GM08714 (cell line): ENCODE results near the gene PPP4C.
"Not testable (repeated sequence)": the region's sequence is repeated elsewhere in the genome, so short reads cannot be mapped to it uniquely, and the experiment has no call there.

ENCODE experiments used
- H3K4me3 ChIP-seq: fragments of 200-500 bp; sonication (Bioruptor generic); 2 replicates; pipeline ENCODE4 v1.5.1; 2014; ENCODE audit warnings: mild to moderate bottlenecking, low read length, inconsistent platforms
- ZNF274 ChIP-seq: IDR thresholded peaks from 2 replicates; pipeline ENCODE4 v1.6.1; 2012; ENCODE audit warnings: mild to moderate bottlenecking, low read depth, low read length

Gene PPP4C

GRCh38 chr16:30075503-30076275 lies at the start of gene PPP4C:
TSS of gene PPP4C (plus strand) at chr16:30075994. CDS start at chr16:30076378, 384 bp downstream.
- peak within 1 kb of the TSS; percentile 80 for H3K4me3 ChIP-seq
- no peak for TF ChIP-seq ZNF274

DNA sequence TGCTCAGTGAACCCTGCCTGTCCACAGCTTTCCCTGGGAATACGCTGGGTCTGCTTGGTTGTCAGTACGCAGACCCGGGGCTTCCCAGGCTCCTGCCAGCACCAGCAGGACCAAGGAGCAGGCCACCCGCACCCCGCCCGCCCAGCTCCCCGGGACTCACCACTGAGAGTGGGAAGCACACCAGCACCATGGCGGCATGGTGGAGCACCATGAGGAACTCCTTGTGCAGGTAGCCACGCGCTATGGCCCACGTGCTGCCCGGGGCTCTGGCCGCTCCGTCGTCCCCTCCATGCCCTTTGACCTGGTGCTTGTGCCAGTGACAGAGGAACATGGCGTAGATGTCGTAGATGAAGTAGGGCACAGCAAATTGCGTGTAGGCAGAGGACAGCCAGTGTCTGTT lies 49.3 kb upstream of the PPP4C start:
- H3K4me3 ChIP-seq: no peak overlapping the region
- no peak for TF ChIP-seq ZNF274

- no peak for TF ChIP-seq ZNF274
- no peak overlapping the region for H3K4me3 ChIP-seq
Measured at GRCh38 chr16:30027588-30028437, 48.0 kb upstream of the PPP4C start.

DNA sequence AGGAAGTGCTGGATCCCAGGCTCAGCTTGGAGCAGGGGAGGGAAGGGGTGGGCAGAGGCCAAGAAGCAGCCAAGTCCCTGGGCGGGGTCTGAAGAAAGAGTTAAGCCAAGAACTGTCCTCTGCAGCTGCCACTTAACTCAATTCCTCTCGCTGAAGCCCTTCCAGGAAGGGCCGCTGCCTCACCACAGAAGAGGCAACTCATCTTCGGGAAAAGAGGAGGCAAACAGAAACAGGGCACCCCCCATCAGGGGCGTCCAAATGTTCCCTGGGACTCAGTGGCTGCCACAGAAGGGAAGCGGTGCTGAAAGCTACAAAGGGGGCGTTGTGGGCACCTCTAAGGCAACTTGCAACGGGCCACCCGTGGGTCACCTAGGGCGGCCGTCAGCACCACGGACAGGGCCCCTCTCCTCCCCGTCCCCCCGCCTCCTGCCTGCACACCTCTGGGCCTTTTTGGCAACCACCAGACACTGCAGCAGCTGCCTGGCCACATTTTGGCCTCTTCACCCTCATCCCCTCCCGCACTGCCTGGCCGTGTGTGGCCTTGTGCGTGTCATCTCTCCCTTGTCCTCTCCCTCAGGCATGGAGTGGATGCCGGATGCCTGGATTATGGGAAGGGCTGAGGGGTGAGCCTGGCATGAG lies 47.2 kb upstream of the PPP4C start:
- no peak overlapping the region for H3K4me3 ChIP-seq
- TF ChIP-seq ZNF274: no peak

GRCh38 chr16:30030011-30030685 lies 45.6 kb upstream of the PPP4C start:
- no peak overlapping the region for H3K4me3 ChIP-seq

DNA sequence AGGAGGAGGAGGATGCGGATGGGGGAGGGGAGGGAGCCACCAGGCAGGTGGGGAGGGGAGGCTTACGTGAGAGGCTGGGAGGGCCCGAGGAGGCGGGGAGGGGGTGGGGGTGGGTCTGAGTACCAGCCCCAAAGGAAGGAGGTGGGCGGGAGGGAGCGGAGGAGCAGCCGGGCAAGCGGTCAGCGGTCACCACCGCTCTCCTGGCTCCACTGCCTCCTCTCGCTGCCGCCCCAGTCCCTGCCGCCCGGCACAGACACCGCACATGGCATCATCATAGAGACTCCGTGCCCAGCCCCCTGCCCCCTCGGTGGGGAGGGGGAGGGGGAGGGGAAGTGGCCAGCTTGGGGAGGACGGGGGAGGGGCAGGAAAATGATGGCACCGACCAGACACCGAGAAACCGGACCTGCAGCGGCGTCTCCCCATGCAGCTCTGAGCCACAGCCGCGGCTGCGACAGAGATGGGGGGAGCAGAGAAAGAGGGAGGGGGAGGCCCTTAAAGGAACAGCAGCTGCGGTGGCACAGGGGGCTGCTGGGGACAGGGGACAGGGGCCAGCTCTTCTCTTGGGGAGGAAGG lies 44.9 kb upstream of the PPP4C start, which contains the start of gene TLCD3B:
TLCD3B (minus strand) TSS at position 431 of the 573 bp plus-strand sequence. CDS start 744 bp downstream, outside the sequence.
- no peak within 1 kb of the TSS for H3K4me3 ChIP-seq
- TF ChIP-seq ZNF274: no peak

More at GRCh38 chr16:30030011-30030685, 45.6 kb upstream of the PPP4C start:
- no peak for TF ChIP-seq ZNF274

- no peak for TF ChIP-seq ZNF274
- H3K4me3 ChIP-seq: no peak overlapping the region
Measured at GRCh38 chr16:30031477-30031918, 44.3 kb upstream of the PPP4C start.

DNA sequence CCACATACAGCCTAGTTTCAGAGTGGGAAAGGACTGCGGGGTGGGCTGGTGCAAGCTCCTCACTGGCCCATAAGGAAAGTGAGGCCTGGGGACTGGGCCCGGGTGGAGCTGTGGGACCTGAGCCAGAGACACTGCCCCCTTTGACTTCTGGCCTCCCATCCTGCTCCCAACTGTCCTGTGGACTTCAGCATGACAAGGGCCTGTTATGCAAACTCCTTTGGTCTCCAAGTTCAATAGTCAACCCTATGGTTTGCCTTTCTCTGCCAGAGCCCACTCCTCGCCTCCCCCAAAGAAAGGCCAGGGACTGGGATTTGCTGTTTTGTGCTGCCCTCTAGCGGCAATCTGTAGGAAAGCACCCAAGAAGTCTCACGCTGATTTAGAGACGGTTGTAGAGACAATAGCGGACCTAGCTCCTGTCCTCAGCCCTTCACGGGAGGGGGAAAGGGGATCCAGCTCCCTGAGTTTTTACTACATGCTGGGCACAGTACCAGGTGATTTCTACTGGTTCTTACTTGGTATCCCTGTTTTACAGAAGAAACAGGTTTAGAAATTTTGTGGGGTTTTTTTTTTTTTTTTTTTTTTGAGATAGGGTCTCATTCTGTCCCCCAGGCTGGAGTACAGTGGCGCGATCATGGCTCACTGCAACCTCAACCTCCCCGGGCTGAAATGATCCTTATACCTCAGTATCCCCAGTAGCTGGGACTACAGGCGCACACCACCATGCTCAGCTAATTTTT lies 43.5 kb upstream of the PPP4C start:
- H3K4me3 ChIP-seq: no peak overlapping the region
- TF ChIP-seq ZNF274: no peak

GRCh38 chr16:30033270-30033669 lies 42.5 kb upstream of the PPP4C start:
- TF ChIP-seq ZNF274: no peak
- no peak overlapping the region for H3K4me3 ChIP-seq

DNA sequence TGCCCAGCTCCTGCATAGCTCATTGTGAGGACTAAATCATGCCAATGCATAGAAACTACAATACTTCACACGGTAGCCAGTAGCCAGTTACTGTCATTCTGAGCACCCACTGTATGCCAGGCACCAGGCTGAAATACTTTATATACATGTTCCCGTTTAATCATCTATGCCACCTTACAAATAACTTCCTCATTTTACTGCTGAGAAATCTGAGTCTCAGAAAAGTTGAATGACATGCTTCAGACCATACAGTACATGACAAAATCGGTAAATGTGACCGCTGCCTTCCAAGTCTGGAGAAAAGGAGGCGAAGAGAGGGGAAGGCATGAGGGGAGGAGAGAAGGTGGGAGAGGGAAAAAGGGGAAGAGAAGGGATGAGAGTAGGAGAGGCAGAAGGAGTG lies 35.6 kb upstream of the PPP4C start:
- no peak for TF ChIP-seq ZNF274
- H3K4me3 ChIP-seq: no peak overlapping the region

- H3K4me3 ChIP-seq: not testable (repeated sequence)
Measured at GRCh38 chr16:30040690-30041089, 35.1 kb upstream of the PPP4C start.

- no peak for TF ChIP-seq ZNF274
- no peak overlapping the region for H3K4me3 ChIP-seq
Measured at GRCh38 chr16:30041841-30042240, 34.0 kb upstream of the PPP4C start.

GRCh38 chr16:30046178-30046577 lies 29.6 kb upstream of the PPP4C start:
- no peak for TF ChIP-seq ZNF274
- H3K4me3 ChIP-seq: no peak overlapping the region

GRCh38 chr16:30046588-30046987 lies 29.2 kb upstream of the PPP4C start:
- H3K4me3 ChIP-seq: no peak overlapping the region
- TF ChIP-seq ZNF274: no peak
